Measurements from ENCODE around the gene SLC9C1. TPM values are rescaled to one million over a fixed set of nuclear protein-coding genes. Genes with fewer than 3 reads are reported as not detected.

Gene SLC9C1
- total and polyA plus RNA-seq, 7 donors = 0.07 to 0.41 TPM; not detected in 5

- Histone ChIP-seq H3K4me1 (no peaks in the 10 kb centered on the region), H3K9me3 (no peaks in the 10 kb centered on the region), H3K4me3 (no peak overlapping the region), H3K27ac (no peak overlapping the region), H3K36me3 (no peaks in the 10 kb centered on the region), H3K27me3 (no peaks in the 10 kb centered on the region)
- no peak for DNase-seq
- intact Hi-C loops (cut with DNase I) = no loop called here
- 59 to 72% methylated on average over 2 of the region's 2 CpGs for WGBS, 2 donors
- no peak for TF ChIP-seq POLR2A (IDR thresholded peaks at IDR 0.05)
- no peak for TF ChIP-seq POLR2AphosphoS5 (IDR thresholded peaks at IDR 0.05)
- no peak for TF ChIP-seq CTCF (IDR thresholded peaks at IDR 0.05)
- TF ChIP-seq EP300 (IDR thresholded peaks at IDR 0.05) = no peak
Measured at GRCh38 chr3:112261742-112262141, 32.3 kb downstream of the SLC9C1 start.

GRCh38 chr3:112260563-112260962, 33.5 kb downstream of the SLC9C1 start:
- H3K4me1 ChIP-seq = no peaks in the 10 kb centered on the region
- no peak overlapping the region for H3K4me3 ChIP-seq
- DNase-seq = no peak
- no peaks in the 10 kb centered on the region for H3K9me3 ChIP-seq
- no peak for TF ChIP-seq EP300 (IDR thresholded peaks at IDR 0.05)
- TF ChIP-seq CTCF (IDR thresholded peaks at IDR 0.05) = no peak
- no peak for TF ChIP-seq POLR2AphosphoS5 (IDR thresholded peaks at IDR 0.05)
- no peak for TF ChIP-seq POLR2A (IDR thresholded peaks at IDR 0.05)
- intact Hi-C loops (cut with DNase I) = no loop called here
- H3K27ac ChIP-seq = no peak overlapping the region
- 91 to 99% methylated on average over 1 of the region's 1 CpG for WGBS, 2 donors
- H3K36me3 ChIP-seq = no peaks in the 10 kb centered on the region
- no peaks in the 10 kb centered on the region for H3K27me3 ChIP-seq

- Histone ChIP-seq H3K9me3 (peaks cover 0 to 3% (median 0%) of the 10 kb centered on the region in 4 donors), H3K36me3 (no peaks in the 10 kb centered on the region), H3K4me1 (no peaks in the 10 kb centered on the region), H3K27me3 (no peaks in the 10 kb centered on the region), H3K27ac (no peak overlapping the region), H3K4me3 (no peak overlapping the region)
- 92 to 95% methylated on average over 2 of the region's 2 CpGs for WGBS, 2 donors
- no peak for DNase-seq
- intact Hi-C loops (cut with DNase I) = no loop called here
- no peak for TF ChIP-seq CTCF (IDR thresholded peaks at IDR 0.05)
- no peak for TF ChIP-seq POLR2A (IDR thresholded peaks at IDR 0.05)
- no peak for TF ChIP-seq POLR2AphosphoS5 (IDR thresholded peaks at IDR 0.05)
- no peak for TF ChIP-seq EP300 (IDR thresholded peaks at IDR 0.05)
Measured at GRCh38 chr3:112253301-112253971, 40.6 kb downstream of the SLC9C1 start.

GRCh38 chr3:112247900-112248299, 46.1 kb downstream of the SLC9C1 start:
- no peak for DNase-seq
- 83 to 90% methylated on average over 4 of the region's 4 CpGs for WGBS, 2 donors
- H3K36me3 ChIP-seq = no peaks in the 10 kb centered on the region
- H3K27ac ChIP-seq = no peak overlapping the region
- no peaks in the 10 kb centered on the region for H3K27me3 ChIP-seq
- no peak overlapping the region for H3K4me3 ChIP-seq
- no peak for TF ChIP-seq CTCF (IDR thresholded peaks at IDR 0.05)
- no peak for TF ChIP-seq POLR2A (IDR thresholded peaks at IDR 0.05)
- no peak for TF ChIP-seq POLR2AphosphoS5 (IDR thresholded peaks at IDR 0.05)
- no peak for TF ChIP-seq EP300 (IDR thresholded peaks at IDR 0.05)
- intact Hi-C loops (cut with DNase I) = no loop called here
- H3K9me3 ChIP-seq = no peaks in the 10 kb centered on the region
- no peaks in the 10 kb centered on the region for H3K4me1 ChIP-seq

GRCh38 chr3:112247350-112247749, 46.7 kb downstream of the SLC9C1 start:
- no peaks in the 10 kb centered on the region for H3K36me3 ChIP-seq
- intact Hi-C loops (cut with DNase I) = no loop called here
- 73 to 77% methylated on average over 2 of the region's 2 CpGs for WGBS, 2 donors
- H3K9me3 ChIP-seq = no peaks in the 10 kb centered on the region
- no peak for TF ChIP-seq POLR2A (IDR thresholded peaks at IDR 0.05)
- no peak for TF ChIP-seq EP300 (IDR thresholded peaks at IDR 0.05)
- no peak for TF ChIP-seq POLR2AphosphoS5 (IDR thresholded peaks at IDR 0.05)
- TF ChIP-seq CTCF (IDR thresholded peaks at IDR 0.05) = no peak
- no peaks in the 10 kb centered on the region for H3K4me1 ChIP-seq
- no peaks in the 10 kb centered on the region for H3K27me3 ChIP-seq
- no peak overlapping the region for H3K4me3 ChIP-seq
- H3K27ac ChIP-seq = no peak overlapping the region
- no peak for DNase-seq

Data from sigmoid colon (tissue), 7 donors.